ENCODE measurements around the gene SLC37A3.

DNA sequence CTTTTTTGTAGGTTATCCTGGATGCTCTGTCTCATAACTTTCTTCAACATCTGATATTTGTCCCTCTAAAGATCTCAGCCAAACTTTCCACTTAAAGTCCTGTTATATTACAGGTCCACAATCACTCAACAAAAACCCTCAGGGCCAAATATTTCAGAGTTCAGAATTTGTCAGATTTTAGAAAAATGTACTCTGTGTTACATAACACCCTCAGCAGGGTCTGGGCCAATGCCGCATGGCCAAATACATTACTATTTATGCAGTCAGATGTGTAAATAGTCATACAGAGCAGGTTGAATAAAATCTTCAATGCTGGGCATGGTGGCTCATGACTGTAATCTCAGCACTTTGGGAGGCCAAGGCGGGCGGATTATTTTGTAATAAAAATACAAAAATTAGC, 17.0 kb upstream of the SLC37A3 start:
- TF ChIP-seq EZH2 (IDR thresholded peaks at IDR 0.05; ENCODE audit: insufficient read depth, low read length) (no peak), CTCF (IDR thresholded peaks at IDR 0.05; ENCODE audit: insufficient read depth, low read depth, low read length) (no peak)
